Fibroblast of skin of left biceps (primary cell): ENCODE measurements around the gene SELENOW.
A peak's percentile ranks its signal among the peaks of the same experiment; 100 is the strongest.
"Not testable (repeated sequence)": the region's sequence is repeated elsewhere in the genome, so short reads cannot be mapped to it uniquely, and the experiment has no call there.

Experiments
- DNase-seq, 2 experiments: peaks; one replicate each; pipeline ENCODE4 v3.0.0-alpha.2; 2013; ENCODE audit warnings: low read depth in 2 of 2

Gene SELENOW

GRCh38 chr19:47781590-47782262, 3.2 kb downstream of the SELENOW start:
- DNase-seq: no peak

GRCh38 chr19:47786566-47786965, 8.1 kb downstream of the SELENOW start:
- DNase-seq: no peak

GRCh38 chr19:47787307-47787706, 8.8 kb downstream of the SELENOW start:
- DNase-seq: not testable (repeated sequence)

GRCh38 chr19:47789811-47790210, 11.3 kb downstream of the SELENOW start:
- DNase-seq: not testable (repeated sequence)

- peak in 1 of 2 experiments; percentile 24 for DNase-seq
Measured at GRCh38 chr19:47790398-47790814, 11.9 kb downstream of the SELENOW start.

GRCh38 chr19:47792616-47793015, 14.1 kb downstream of the SELENOW start:
- DNase-seq: no peak

- DNase-seq: no peak
Measured at GRCh38 chr19:47794526-47794925, 16.0 kb downstream of the SELENOW start.

GRCh38 chr19:47796785-47797184, 18.3 kb downstream of the SELENOW start:
- DNase-seq: no peak

GRCh38 chr19:47797996-47798903, 19.7 kb downstream of the SELENOW start:
- no peak for DNase-seq

GRCh38 chr19:47798904-47799266, 20.4 kb downstream of the SELENOW start:
- no peak for DNase-seq

GRCh38 chr19:47801270-47801669, 22.8 kb downstream of the SELENOW start:
- no peak for DNase-seq

GRCh38 chr19:47802521-47803043, 24.1 kb downstream of the SELENOW start:
- no peak for DNase-seq

GRCh38 chr19:47803148-47803547, 24.6 kb downstream of the SELENOW start:
- DNase-seq: not testable (repeated sequence)

- not testable (repeated sequence) for DNase-seq
Measured at GRCh38 chr19:47803671-47804070, 25.2 kb downstream of the SELENOW start.

GRCh38 chr19:47804451-47804850, 25.9 kb downstream of the SELENOW start, which contains the start of gene TPRX1:
TSS of gene TPRX1 (minus strand) at chr19:47804551. CDS start at chr19:47804539, 12 bp downstream.
- not testable (repeated sequence) for DNase-seq

- DNase-seq: no peak
Measured at GRCh38 chr19:47805313-47805712, 26.8 kb downstream of the SELENOW start.

- no peak for DNase-seq
Measured at GRCh38 chr19:47806435-47806834, 27.9 kb downstream of the SELENOW start.

- DNase-seq: no peak
Measured at GRCh38 chr19:47813304-47813994, 34.9 kb downstream of the SELENOW start.

- no peak for DNase-seq
Measured at GRCh38 chr19:47813995-47814328, 35.5 kb downstream of the SELENOW start.

GRCh38 chr19:47816270-47816669, 37.8 kb downstream of the SELENOW start:
- not testable (repeated sequence) for DNase-seq

- not testable (repeated sequence) for DNase-seq
Measured at GRCh38 chr19:47818221-47818620, 39.7 kb downstream of the SELENOW start.

GRCh38 chr19:47819858-47820257, 41.4 kb downstream of the SELENOW start:
- DNase-seq: no peak
